Nephron progenitor cell (in vitro differentiated cells): ENCODE results near the gene RASL11B.

ENCODE experiments used
- DNase-seq: peaks from one replicate; pipeline ENCODE4 v3.0.0; 2021
- H3K27ac Mint-ChIP-seq: 2 replicates; pipeline ENCODE4 v1.8.0; 2021; ENCODE audit warnings: mild to moderate bottlenecking, moderate library complexity, mixed read lengths
- H3K27me3 Mint-ChIP-seq: 2 replicates; pipeline ENCODE4 v1.8.0; 2021; ENCODE audit warnings: mild to moderate bottlenecking, low read depth, mixed read lengths; ENCODE audit not compliant: poor library complexity
- H3K36me3 Mint-ChIP-seq: 2 replicates; pipeline ENCODE4 v1.8.0; 2021; ENCODE audit warnings: low read depth, mixed read lengths
- H3K4me1 Mint-ChIP-seq: 2 replicates; pipeline ENCODE4 v1.8.0; 2021; ENCODE audit warnings: mixed read lengths
- H3K4me3 Mint-ChIP-seq: 2 replicates; pipeline ENCODE4 v1.8.0; 2021; ENCODE audit warnings: mild to moderate bottlenecking, moderate library complexity, mixed read lengths
- H3K9me3 Mint-ChIP-seq: 2 replicates; pipeline ENCODE4 v1.8.0; 2021; ENCODE audit warnings: mild to moderate bottlenecking, moderate library complexity, mixed read lengths
- CTCF ChIP-seq: fragments of 200-600 bp; sonication (generic); IDR thresholded peaks from 2 replicates; pipeline ENCODE4 v1.5.0; 2021; ENCODE audit warnings: antibody characterized with exemption

The RASL11B gene

GRCh38 chr4:52889778-52890520, 27.8 kb downstream of the RASL11B start:
- no peak overlapping the region for H3K4me3 Mint-ChIP-seq
- TF ChIP-seq CTCF = no peak
- H3K4me1 Mint-ChIP-seq = peaks cover 46% of the 10 kb centered on the region
- H3K36me3 Mint-ChIP-seq = peaks cover 13% of the 10 kb centered on the region
- no peaks in the 10 kb centered on the region for H3K27me3 Mint-ChIP-seq
- DNase-seq = no peak
- H3K27ac Mint-ChIP-seq = no peak overlapping the region
- peaks cover 11% of the 10 kb centered on the region for H3K9me3 Mint-ChIP-seq

GRCh38 chr4:52890521-52890791, 28.3 kb downstream of the RASL11B start:
- H3K27ac Mint-ChIP-seq = no peak overlapping the region
- no peak overlapping the region for H3K4me3 Mint-ChIP-seq
- H3K36me3 Mint-ChIP-seq = peaks cover 13% of the 10 kb centered on the region
- peaks cover 11% of the 10 kb centered on the region for H3K9me3 Mint-ChIP-seq
- TF ChIP-seq CTCF = no peak
- no peaks in the 10 kb centered on the region for H3K27me3 Mint-ChIP-seq
- DNase-seq = no peak
- H3K4me1 Mint-ChIP-seq = peaks cover 41% of the 10 kb centered on the region

- no peak for DNase-seq
- Mint-ChIP-seq H3K4me1 (peaks cover 37% of the 10 kb centered on the region), H3K4me3 (no peak overlapping the region), H3K27me3 (no peaks in the 10 kb centered on the region), H3K36me3 (peaks cover 13% of the 10 kb centered on the region), H3K9me3 (peaks cover 17% of the 10 kb centered on the region), H3K27ac (no peak overlapping the region)
- no peak for TF ChIP-seq CTCF
These were observed 29.6 kb downstream of the RASL11B start for GRCh38 chr4:52891743-52892142.

- peaks cover 25% of the 10 kb centered on the region for H3K9me3 Mint-ChIP-seq
- H3K36me3 Mint-ChIP-seq = peaks cover 12% of the 10 kb centered on the region
- peaks cover 37% of the 10 kb centered on the region for H3K4me1 Mint-ChIP-seq
- no peak for TF ChIP-seq CTCF
- H3K27ac Mint-ChIP-seq = no peak overlapping the region
- H3K27me3 Mint-ChIP-seq = no peaks in the 10 kb centered on the region
- DNase-seq = no peak
- no peak overlapping the region for H3K4me3 Mint-ChIP-seq
These were observed 30.8 kb downstream of the RASL11B start for GRCh38 chr4:52892880-52893279.

- Mint-ChIP-seq H3K27me3 (no peaks in the 10 kb centered on the region), H3K27ac (no peak overlapping the region), H3K36me3 (peaks cover 17% of the 10 kb centered on the region), H3K4me1 (peaks cover 37% of the 10 kb centered on the region), H3K4me3 (no peak overlapping the region), H3K9me3 (peaks cover 32% of the 10 kb centered on the region)
- TF ChIP-seq CTCF = no peak
- no peak for DNase-seq
These were observed 32.3 kb downstream of the RASL11B start for GRCh38 chr4:52894443-52894842.

GRCh38 chr4:52903273-52903672, 41.2 kb downstream of the RASL11B start:
- Mint-ChIP-seq H3K4me1 (peaks cover 15% of the 10 kb centered on the region), H3K4me3 (no peak overlapping the region), H3K9me3 (peaks cover 44% of the 10 kb centered on the region), H3K36me3 (peaks cover 50% of the 10 kb centered on the region), H3K27ac (no peak overlapping the region), H3K27me3 (peaks cover 4% of the 10 kb centered on the region)
- DNase-seq = no peak
- no peak for TF ChIP-seq CTCF
